H7 (cell line): ENCODE measurements around the gene YRDC. TPM values are rescaled to one million over a fixed set of nuclear protein-coding genes. Genes with fewer than 3 reads are reported as not detected.

Source experiments
- DNase-seq: peaks from one replicate; pipeline ENCODE4 v3.0.0; 2012
- H3K27me3 ChIP-seq: 2 replicates; pipeline ENCODE4 v1.6.0; 2011; ENCODE audit warnings: mild to moderate bottlenecking, low read length; ENCODE audit not compliant: control insufficient read depth, insufficient read depth
- H3K36me3 ChIP-seq: replicated peaks from 2 replicates; pipeline ENCODE4 v1.5.1; 2011; ENCODE audit warnings: low read length; ENCODE audit not compliant: control insufficient read depth, insufficient read depth
- H3K4me3 ChIP-seq: 2 replicates; pipeline ENCODE4 v1.5.1; 2011; ENCODE audit warnings: low read depth, mild to moderate bottlenecking, control low read depth, low read length, moderate library complexity; ENCODE audit not compliant: insufficient read depth
- total RNA-seq: library from RNA; depleted of rRNA; stranded (reverse); fragments of >200 nt; shearing (Covaris generic); gene quantifications from 2 replicates; pipeline ENCODE4 v1.2.3, GENCODE V29; 2014

YRDC gene
- total RNA-seq, 1 experiment from 2014 or later = 54.3 TPM

DNA sequence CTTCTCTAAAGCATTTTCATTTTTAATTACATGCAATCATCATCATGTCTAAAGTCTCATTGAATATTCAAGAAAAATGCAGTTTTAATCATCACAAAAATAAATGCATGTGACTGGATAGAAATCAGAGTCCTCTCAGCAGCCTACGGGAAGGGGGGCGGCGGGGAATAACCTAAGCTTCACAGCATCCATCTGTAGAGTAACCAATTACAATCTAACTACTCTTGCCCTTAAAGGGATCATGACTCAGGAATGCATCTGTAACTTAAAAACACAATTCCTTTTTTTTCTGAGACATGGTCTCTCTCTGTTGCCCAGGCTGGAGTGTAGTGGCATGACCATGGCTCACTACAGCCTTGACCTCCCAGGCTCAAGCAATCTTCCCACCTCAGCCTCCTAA lies 28.8 kb upstream of the YRDC start:
- H3K36me3 ChIP-seq = peaks cover 8% of the 10 kb centered on the region
- DNase-seq = no peak
- no peak overlapping the region for H3K4me3 ChIP-seq
- H3K27me3 ChIP-seq = no peaks in the 10 kb centered on the region

DNA sequence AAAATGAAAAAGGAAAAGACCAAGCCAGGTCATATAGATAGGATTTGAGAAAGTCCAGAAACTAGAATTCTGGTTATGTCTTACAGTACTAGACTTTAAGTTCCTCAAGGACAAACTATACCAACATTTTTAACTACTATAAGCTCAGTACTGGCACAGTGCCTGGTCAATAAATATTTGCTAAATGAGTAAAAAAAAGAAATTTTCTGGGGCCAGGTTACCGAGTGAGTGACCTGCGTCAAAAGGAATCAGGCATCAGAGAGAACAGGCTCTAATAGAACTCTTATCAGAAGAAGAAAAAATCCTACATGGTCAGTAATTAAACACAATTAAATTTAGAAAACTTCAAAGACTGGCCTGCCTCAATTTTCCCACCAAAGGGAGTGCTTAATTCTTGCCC lies 23.8 kb upstream of the YRDC start:
- no peak for DNase-seq
- H3K36me3 ChIP-seq = peaks cover 4% of the 10 kb centered on the region
- no peak overlapping the region for H3K4me3 ChIP-seq

DNA sequence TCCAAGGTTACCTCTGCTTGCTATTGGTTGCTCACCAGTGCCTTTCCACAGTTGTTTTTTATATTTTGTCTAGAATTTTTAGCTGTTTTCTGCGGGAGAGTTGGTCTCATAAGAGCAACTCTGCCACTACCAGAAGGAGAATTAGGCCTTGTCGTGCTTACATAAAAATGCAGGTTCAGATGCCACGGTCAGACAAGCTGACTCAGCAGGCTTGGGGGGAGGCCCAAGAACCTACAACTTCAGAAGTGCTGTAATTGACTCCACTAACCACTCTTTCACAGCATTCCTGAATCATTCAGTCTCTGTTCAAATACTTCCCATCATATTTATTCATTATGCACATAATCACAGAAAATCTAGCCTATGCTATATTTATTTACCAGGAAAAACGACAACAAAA lies 23.1 kb upstream of the YRDC start:
- Histone ChIP-seq H3K4me3 (no peak overlapping the region), H3K36me3 (peaks cover 4% of the 10 kb centered on the region), H3K27me3 (no peaks in the 10 kb centered on the region)
- no peak for DNase-seq

More for the DNA sequence above, 23.8 kb upstream of the YRDC start:
- no peaks in the 10 kb centered on the region for H3K27me3 ChIP-seq

DNA sequence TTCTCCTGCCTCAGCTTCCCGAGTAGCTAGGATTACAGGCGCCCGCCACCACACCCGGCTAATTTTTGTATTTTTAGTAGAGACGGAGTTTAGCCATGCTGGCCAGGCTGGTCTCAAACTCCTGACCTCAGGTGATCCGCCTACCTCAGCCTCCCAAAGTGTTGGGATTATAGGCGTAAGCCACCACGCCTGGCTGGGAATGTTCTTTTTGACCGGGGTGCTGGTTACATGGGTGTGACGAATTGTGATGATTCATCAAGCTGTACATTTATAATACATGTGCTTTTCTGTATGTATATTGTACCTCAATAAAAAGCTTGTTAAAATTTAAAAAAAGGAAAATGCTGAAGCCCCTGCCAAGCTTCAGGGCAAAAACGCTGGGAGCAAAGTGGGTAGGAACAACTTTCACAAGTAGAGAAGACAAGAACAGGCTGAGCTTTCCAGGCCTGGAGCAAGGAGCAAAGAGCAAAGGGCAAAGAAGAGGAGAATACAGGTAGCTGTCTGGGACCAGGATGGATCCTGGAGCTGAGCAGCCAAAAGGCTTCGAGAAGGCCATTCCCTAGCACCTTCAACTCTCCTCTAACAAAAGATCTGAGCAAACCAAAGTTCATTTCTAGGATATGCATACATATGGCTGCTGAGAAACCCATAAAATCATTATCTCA lies 20.5 kb upstream of the YRDC start:
- no peak for DNase-seq
- Histone ChIP-seq H3K27me3 (no peaks in the 10 kb centered on the region), H3K4me3 (no peak overlapping the region), H3K36me3 (no peaks in the 10 kb centered on the region; the same call in 1 of the 2 replicates)

DNA sequence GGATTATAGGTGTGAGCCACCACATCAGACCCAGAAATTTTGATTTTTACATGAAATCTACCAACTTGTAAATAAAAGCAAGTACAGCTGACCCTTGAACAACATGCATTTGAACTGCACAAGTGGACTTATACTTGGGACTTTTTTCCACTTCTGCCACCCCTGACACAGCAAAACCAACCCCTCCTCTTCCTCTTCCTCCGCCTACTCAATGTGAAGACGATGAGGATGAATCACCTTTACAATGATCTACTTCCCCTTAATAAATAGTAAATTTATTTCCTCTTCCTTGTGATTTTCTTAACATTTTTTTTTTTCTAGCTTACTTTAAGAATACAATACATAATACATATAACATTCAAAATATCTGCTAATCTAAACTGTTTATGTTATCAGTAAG lies 17.5 kb upstream of the YRDC start:
- H3K27me3 ChIP-seq = no peaks in the 10 kb centered on the region

DNA sequence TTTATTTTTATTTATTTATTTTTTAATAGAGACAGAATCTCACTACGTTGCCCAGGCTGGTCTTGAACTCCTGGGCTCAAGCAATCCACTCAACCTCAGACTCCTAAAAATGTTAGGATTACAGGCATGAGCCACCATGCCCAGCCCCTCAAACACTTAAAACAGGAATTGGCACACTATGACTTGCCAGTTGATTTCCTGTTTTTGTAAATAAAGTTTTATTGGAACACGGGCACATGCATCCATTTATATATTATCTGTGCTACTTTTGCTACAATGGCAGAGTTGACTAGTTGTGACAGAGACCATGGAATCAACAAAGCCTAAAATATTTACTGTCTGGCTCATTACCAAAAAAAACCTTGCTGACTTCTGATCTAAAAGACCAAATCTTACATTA lies 16.0 kb upstream of the YRDC start:
- DNase-seq = no peak
- H3K36me3 ChIP-seq = peaks cover 13% of the 10 kb centered on the region
- H3K27me3 ChIP-seq = no peaks in the 10 kb centered on the region
- H3K4me3 ChIP-seq = no peak overlapping the region

More for the DNA sequence above, 17.5 kb upstream of the YRDC start:
- no peak for DNase-seq
- H3K36me3 ChIP-seq = peaks cover 9% of the 10 kb centered on the region
- no peak overlapping the region for H3K4me3 ChIP-seq

DNA sequence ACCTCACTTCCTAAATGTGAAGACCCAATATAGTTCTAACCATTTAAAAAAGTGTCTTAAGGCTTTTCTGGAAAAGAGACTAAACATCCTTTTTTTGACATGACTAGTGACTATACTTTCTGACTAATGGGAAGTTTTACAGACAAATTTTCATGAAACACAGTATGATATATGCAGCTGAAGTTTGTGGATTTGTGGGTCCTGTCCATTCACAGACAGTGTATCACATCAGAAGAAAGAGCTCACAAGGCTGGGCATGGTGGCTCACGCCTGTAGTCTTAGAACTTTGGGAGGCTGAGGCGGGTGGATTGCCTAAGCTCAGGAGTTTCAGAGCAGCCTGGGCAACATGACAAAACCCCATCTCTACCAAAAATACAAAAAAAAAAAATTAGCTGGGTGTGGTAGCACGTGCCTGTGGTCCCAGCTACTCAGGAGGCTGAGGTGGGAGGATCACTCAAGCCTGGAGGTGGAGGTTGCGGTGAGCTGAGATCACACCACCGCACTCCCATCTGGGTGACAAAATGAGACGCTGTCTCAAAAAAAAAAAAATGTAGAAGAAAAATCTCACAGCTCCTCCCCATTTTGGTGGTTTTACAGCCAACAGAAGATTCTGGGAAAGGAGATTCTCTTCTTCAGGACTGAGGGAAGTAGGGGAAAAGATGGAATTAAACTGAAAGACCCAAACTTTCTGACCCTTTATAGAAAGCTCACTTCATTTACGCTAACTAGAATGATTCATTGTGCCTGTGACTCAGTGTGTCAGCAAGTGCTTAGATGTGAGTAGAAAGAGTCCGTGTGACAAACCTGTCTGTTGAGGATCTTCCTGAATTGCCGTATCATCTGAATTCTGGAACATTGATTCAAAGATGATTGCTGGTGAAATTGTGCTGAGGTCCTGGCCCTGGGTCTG lies 15.2 kb upstream of the YRDC start:
- peaks cover 13% of the 10 kb centered on the region for H3K36me3 ChIP-seq
- no peak overlapping the region for H3K4me3 ChIP-seq
- no peak for DNase-seq
- no peaks in the 10 kb centered on the region for H3K27me3 ChIP-seq

DNA sequence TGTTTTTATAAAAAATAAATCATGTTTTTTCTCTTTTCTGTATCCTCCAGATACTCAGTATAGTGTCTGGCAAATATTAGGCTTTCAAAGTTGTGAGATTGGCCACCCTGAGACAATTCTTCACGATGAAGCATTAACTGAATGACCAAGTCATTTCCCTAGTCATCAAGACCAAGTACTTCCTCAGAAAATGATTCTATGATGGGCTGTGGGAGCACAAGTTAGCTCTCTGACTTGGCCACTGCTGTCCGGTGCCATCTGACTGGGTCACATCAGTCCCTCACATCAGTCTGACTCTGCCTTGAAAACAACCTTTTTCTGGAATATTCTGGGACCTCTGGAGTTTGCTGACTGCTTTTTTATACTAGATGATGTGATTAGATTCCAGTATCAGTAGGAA lies 13.5 kb upstream of the YRDC start:
- DNase-seq = no peak
- Histone ChIP-seq H3K27me3 (no peaks in the 10 kb centered on the region), H3K36me3 (peaks cover 13% of the 10 kb centered on the region), H3K4me3 (no peak overlapping the region)

DNA sequence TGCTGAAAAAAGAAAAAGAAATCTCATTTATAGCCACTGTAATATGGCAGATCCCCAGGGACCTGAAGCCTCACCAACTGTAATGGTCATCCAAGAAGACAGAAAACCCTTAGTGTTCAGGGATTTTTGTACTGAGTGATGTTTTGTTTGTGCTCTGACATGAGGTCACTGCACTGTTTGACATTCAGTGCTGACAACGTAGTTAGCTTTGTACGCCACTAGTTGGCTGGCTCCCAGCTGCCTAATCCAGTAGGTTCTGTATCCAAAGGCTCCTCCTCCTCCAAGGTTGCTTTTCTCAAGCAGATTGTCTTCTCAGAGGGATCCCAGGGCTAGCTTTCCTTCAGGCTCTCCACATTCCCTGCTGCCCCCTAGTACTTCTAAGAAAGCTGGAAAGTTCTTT lies 9.5 kb upstream of the YRDC start:
- H3K36me3 ChIP-seq = peaks cover 14% of the 10 kb centered on the region
- no peaks in the 10 kb centered on the region for H3K27me3 ChIP-seq
- H3K4me3 ChIP-seq = no peak overlapping the region
- DNase-seq = peak; percentile 68

DNA sequence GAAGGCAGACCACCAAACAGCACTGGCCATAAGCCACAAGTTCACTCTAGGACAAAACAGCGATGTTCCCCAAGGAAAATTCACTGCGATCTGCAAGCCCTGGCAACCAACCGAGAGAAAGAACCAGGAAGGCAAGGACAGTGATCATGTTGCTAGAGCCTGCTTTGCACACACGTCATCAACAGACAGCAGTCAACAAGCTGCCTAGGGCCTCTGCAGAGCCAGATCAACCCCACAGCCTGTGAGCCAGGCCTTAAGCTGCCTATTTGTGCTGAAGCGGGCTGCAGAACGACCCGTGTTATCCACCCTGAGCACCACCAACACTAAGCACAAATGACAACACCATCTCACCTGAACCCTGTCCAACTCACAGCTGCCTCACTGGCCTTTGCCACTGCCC lies 6.2 kb upstream of the YRDC start:
- H3K4me3 ChIP-seq = no peak overlapping the region
- DNase-seq = no peak
- H3K27me3 ChIP-seq = no peaks in the 10 kb centered on the region
- H3K36me3 ChIP-seq = peaks cover 5% of the 10 kb centered on the region

DNA sequence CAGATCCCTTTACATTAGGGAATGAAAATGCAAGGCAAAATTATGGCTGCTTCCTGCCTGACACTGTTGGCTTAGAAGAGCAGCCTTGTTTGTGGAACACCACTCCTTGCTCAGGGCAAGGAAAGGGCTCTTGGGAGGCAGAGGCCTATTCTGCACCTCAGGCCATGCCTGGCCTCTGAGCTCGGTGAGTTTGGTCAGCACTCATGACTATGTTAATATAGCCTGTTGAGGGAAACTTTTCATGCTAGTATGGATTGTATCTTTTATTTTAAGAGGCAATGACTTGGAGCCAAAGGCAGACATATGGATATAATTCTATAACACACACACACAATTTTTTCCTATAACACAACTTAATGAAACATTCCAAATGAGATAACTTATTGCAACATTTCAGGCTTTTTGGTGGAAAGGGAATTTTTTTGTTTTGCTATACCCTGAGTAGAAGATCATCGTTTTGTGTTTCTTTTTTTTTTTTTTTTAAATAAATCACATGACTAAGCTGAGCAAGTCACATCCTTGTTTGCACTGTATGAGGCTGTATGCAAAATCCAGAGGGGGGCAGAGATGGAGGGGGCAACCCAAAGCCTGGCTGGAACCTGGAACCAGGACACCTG lies 5.6 kb upstream of the YRDC start:
- Histone ChIP-seq H3K4me3 (no peak overlapping the region), H3K36me3 (peaks cover 5% of the 10 kb centered on the region), H3K27me3 (no peaks in the 10 kb centered on the region)
- no peak for DNase-seq

DNA sequence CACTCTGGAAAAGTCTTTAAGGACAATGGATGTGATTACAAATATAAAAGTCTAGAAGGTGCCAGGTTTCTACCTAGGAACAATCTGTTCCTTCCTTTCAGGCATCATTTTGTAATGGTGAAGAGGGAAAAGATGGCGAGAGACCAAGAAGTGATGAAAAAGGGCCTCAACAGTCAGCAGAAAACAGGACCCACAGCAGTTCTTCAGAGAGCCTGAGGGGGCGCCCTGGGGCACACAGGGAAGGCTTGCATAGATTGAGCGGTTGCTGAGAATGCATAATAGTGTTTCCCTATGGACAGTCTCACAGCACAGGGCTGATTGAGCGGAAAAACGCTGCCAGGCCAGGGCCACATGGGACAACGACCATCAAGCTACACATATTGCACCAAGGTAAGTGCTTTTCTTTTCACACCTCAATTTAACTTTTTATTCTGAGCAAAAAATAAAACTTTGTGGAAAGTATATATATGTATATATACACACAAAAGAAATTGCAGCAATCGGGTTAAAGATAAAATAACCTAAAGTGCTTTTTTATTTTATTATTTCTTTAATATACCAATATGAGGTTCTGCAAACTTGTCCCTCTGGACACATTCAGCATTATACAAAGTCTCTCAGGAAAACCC lies 3.1 kb upstream of the YRDC start:
- no peaks in the 10 kb centered on the region for H3K27me3 ChIP-seq
- no peak overlapping the region for H3K4me3 ChIP-seq
- peak; percentile 83 for DNase-seq
- H3K36me3 ChIP-seq = peaks cover 9% of the 10 kb centered on the region

DNA sequence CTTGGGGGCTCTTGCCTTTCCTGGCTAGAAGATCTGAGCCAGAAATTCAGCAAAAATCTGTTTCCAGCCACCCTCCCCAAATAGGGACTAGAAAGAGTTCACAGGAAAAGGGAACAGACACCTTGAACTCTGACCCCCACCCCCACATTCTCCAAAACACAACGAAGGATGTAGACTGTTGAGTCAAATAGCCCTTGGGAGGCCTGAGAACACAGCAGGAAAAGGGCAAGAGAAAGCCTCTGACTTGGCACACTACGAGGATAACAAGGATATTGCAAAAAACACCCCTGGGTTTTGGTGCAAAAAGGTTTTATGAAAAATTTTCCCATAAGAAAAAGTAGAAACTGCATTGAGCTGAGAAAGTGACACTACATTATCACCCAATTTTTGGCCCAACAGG lies 1.9 kb upstream of the YRDC start:
- Histone ChIP-seq H3K27me3 (no peaks in the 10 kb centered on the region), H3K4me3 (no peak overlapping the region), H3K36me3 (peaks cover 14% of the 10 kb centered on the region)
- no peak for DNase-seq

DNA sequence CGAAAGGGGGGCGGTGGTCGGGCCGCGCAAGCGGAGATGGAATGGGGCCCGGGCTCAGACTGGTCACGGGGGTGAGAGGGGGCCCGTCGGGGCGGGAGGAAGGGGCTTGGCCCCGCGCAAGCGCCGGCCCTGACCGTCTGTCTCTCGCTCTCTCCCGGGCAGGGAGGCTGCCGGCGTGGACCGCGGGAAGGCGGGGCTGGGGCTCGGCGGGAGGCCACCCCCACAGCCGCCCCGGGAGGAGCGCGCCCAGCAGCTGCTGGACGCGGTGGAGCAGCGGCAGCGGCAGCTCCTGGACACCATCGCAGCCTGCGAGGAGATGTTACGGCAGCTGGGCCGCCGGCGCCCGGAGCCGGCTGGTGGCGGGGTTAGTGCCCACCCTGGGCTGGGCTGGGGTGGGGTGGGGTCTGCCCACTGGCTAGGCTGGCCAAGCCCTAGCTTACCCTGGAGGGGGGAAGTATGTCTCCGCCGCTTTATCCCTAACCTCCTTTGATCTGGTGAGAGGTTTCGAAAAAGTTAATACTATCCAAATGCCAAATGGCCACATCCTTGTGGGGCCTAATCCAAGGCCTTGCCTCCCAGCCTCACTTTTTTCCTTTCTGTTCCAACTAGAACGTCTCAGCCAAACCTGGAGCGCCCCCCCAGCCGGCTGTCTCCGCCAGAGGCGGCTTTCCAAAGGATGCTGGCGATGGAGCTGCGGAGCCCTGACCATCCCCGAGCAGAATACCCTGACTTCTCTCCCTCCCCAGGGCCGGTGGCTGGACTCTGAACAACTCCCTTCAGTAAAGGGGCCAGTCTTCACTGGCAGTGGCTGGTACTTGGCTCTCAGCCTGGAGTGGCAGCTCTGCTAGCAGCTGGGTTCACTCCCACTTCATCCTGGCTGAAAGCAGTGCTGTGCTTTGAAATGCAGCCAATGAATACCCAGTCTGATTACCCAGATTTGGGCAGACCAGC lies 636 bp upstream of the YRDC start:
- DNase-seq = peak; percentile 65
- peaks cover 25% of the 10 kb centered on the region for H3K36me3 ChIP-seq
- peak overlapping the region; percentile 82 for H3K4me3 ChIP-seq
- H3K27me3 ChIP-seq = no peaks in the 10 kb centered on the region
